ENCODE measurements around the gene SCARB1.

DNA sequence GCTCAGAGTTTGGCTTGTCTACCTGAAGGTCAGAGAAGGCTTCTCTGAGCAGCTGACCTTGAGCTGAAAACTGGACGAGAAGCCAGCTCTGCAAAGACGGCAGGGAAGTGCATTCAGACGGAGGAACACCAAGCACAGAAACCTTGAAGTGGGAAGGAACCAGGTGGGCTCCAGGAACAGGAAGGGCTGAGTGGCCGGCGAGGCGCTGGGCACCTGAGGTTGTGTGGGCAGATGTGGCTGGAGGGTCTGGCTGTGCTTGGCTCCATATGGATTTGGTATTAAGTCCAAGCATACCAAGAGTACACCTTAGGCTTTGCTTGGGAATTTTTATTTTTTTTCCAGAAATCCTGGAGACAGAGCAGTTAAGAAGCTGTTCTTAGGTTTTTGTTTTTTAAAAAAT lies 130.6 kb downstream of the SCARB1 start:
- TF ChIP-seq POLR2AphosphoS5 (IDR thresholded peaks at IDR 0.05) (no peak), POLR2A (IDR thresholded peaks at IDR 0.05; ENCODE audit: low read depth) (no peak), EP300 (IDR thresholded peaks at IDR 0.05) (no peak)
- TF ChIP-seq, protein P1, sequence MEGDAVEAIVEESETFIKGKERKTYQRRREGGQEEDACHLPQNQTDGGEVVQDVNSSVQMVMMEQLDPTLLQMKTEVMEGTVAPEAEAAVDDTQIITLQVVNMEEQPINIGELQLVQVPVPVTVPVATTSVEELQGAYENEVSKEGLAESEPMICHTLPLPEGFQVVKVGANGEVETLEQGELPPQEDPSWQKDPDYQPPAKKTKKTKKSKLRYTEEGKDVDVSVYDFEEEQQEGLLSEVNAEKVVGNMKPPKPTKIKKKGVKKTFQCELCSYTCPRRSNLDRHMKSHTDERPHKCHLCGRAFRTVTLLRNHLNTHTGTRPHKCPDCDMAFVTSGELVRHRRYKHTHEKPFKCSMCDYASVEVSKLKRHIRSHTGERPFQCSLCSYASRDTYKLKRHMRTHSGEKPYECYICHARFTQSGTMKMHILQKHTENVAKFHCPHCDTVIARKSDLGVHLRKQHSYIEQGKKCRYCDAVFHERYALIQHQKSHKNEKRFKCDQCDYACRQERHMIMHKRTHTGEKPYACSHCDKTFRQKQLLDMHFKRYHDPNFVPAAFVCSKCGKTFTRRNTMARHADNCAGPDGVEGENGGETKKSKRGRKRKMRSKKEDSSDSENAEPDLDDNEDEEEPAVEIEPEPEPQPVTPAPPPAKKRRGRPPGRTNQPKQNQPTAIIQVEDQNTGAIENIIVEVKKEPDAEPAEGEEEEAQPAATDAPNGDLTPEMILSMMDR (IDR thresholded peaks at IDR 0.05) = no peak

Data from esophagus muscularis mucosa (tissue), 4 donors.